ENCODE measurements around the gene PTGIS. TPM values are rescaled to one million over a fixed set of nuclear protein-coding genes. Genes with fewer than 3 reads are reported as not detected.

The PTGIS gene
- polyA plus RNA-seq, 2 of the 4 experiments (the other 2 are of a cell fraction): 0.03 to 0.04 TPM

DNA sequence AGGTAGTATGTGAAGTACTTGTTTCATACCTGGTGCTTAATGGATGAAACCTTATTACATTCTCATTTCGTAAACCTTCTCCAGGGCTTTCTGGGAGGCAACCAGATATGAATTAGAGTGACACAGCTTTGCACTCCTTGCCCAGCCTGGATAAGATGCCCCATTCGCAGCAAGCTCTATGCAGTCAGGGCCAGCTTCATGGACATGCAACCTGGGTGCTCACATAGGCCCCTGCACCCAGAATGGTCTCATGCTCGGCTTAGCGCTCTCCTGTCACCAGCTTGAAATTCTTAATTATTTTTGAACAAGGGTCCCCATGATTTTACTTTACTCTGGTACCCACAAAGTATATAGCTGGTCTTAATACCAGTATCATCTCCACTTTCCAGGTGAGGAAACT, 11.3 kb upstream of the PTGIS start:
- Histone ChIP-seq H3K4me1 (peaks cover 43% of the 10 kb centered on the region), H3K4me3 (no peak overlapping the region), H3K9me3 (peaks cover 16% of the 10 kb centered on the region), H3K4me2 (no peak overlapping the region), H3K27ac (peak overlapping the region in 1 of 2 experiments; percentile 3; a peak in 1 of 6 replicates)
- FAIRE-seq: no peak
- ATAC-seq: no peak
- ChIA-PET CTCF (interaction anchor here (0.5 to 10.2 kb wide), 7 partner anchors 8 to 41 kb away, joined by 3 to 115 read pairs (median 4); no protein-coding TSS in a partner anchor), POLR2A (no interaction called here)
- DNase-seq (ENCODE audit: low read depth in 1 of 2, low spot score in 1 of 2): no peak
- TF ChIP-seq, protein P1, sequence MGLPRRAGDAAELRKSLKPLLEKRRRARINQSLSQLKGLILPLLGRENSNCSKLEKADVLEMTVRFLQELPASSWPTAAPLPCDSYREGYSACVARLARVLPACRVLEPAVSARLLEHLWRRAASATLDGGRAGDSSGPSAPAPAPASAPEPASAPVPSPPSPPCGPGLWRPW (IDR thresholded peaks at IDR 0.05): no peak
- TF ChIP-seq CBX8 (IDR thresholded peaks at IDR 0.05) (no peak), ZSCAN20 (CRISPR knock-in tag; IDR thresholded peaks at IDR 0.05) (no peak), CEBPB (IDR thresholded peaks at IDR 0.05) (no peak), HOXB5 (CRISPR knock-in tag; IDR thresholded peaks at IDR 0.05) (no peak), EP300 (IDR thresholded peaks at IDR 0.05) (no peak)
- 97% methylated on average over 4 of the region's 4 CpGs for WGBS (ENCODE audit: missing lambda C conversion rate)

DNA sequence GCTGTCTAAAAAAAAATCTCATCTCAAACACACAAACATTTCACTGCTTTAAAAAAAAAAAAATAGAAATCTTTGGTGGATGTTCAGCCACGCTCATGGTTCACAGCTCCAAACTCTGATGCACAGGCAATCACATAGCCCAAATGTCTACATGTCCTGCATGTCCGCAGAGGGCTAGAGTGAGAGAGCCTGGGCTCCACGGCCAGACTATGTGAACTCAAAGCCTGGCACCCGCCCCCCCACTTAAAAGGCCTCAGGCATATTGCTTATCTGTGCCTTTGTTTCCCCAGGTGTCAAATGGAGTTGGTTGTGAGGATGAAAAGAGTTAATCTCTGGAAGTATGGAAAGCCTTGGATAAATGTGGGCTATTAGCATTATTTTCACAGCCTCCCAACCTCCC, 10.5 kb upstream of the PTGIS start:
- 62% methylated on average over 4 of the region's 4 CpGs for WGBS (ENCODE audit: missing lambda C conversion rate)
- peaks cover 38% of the 10 kb centered on the region for H3K4me1 ChIP-seq
- ATAC-seq (no peak), FAIRE-seq (no peak), DNase-seq (ENCODE audit: low read depth in 1 of 2, low spot score in 1 of 2) (no peak)
- ChIA-PET POLR2A (no interaction called here), CTCF (interaction anchor here (0.5 to 10.2 kb wide), 6 partner anchors 18 to 367 kb away, joined by 3 to 115 read pairs (median 4); no protein-coding TSS in a partner anchor)
- H3K4me2 ChIP-seq: no peak overlapping the region
- 0 out of 6 replicates have a peak overlapping the region, but pooled peaks of 1 of the 2 experiments have one; percentile 7 for H3K27ac ChIP-seq
- H3K4me3 ChIP-seq: no peak overlapping the region
- H3K9me3 ChIP-seq: peaks cover 16% of the 10 kb centered on the region
- TF ChIP-seq FOXS1 (CRISPR knock-in tag; IDR thresholded peaks at IDR 0.05) (no peak), HOXA7 (CRISPR knock-in tag; IDR thresholded peaks at IDR 0.05) (no peak), NR3C1 (IDR thresholded peaks at IDR 0.05) (no peak), CEBPB (IDR thresholded peaks at IDR 0.05) (no peak), RFX5 (IDR thresholded peaks at IDR 0.05) (no peak), HOXB13 (CRISPR knock-in tag; IDR thresholded peaks at IDR 0.05; ENCODE audit: low read depth) (no peak), SMC3 (IDR thresholded peaks at IDR 0.05) (no peak)

DNA sequence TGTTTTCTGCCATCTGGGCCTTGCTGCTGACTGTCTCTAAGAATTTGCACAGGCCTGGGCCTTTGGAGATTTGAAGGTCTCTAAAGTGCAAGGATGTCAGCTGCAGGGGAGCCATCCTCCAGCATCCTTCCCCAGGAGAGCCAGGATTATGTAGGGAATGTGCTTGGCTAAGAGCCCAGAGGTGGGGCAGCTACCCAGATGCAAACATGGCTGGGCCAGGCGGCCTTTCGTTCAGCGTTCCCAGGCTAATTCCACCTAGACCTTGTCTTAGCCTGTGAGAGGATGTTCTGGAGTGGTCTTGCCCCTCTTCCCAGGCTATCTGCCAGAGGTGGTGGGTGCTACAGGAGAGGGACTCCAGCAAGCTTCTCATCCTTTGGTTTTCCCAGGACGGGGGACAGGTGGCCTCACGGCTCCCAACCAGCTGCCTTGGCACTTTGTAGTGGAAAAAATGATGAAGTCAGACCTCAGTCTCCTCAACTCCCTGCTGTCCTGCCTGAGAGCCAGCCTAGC, 7.7 kb upstream of the PTGIS start:
- ChIA-PET POLR2A (no interaction called here), CTCF (interaction anchor here (0.7 to 3.1 kb wide), 7 partner anchors 10 to 146 kb away, joined by 3 to 15 read pairs (median 3); no protein-coding TSS in a partner anchor)
- H3K4me3 ChIP-seq: no peak overlapping the region
- ATAC-seq: peak in 1 of 2 experiments; percentile 55; a peak in 3 of 6 replicates
- TF ChIP-seq REST (IDR thresholded peaks at IDR 0.05): no peak
- no peak for TF ChIP-seq HEYL (CRISPR knock-in tag; IDR thresholded peaks at IDR 0.05)
- TF ChIP-seq USF2 (IDR thresholded peaks at IDR 0.05): no peak
- TF ChIP-seq RARB (CRISPR knock-in tag; IDR thresholded peaks at IDR 0.05): no peak
- no peak for TF ChIP-seq CTCF (IDR thresholded peaks at IDR 0.05)
- peaks cover 5% of the 10 kb centered on the region; the same call in 1 of the 3 replicates for H3K9me3 ChIP-seq
- peaks cover 22% of the 10 kb centered on the region for H3K4me1 ChIP-seq
- no peak for FAIRE-seq
- H3K27ac ChIP-seq: peak overlapping the region; percentile 57 to 67
- DNase-seq (ENCODE audit: low read depth in 1 of 2, low spot score in 1 of 2): peak in 1 of 2 experiments; percentile 33
- H3K4me2 ChIP-seq: peak overlapping the region; percentile 31; the same call in 2 of the 3 replicates
- 51% methylated on average over 5 of the region's 5 CpGs for WGBS (ENCODE audit: missing lambda C conversion rate)
